IMR-90 (cell line): ENCODE measurements around the gene MET.

Experiments used
- BHLHE40 ChIP-seq: fragments of 150-350 bp; IDR thresholded peaks from 2 replicates; pipeline ENCODE4 v1.6.1; 2016; ENCODE audit warnings: mild to moderate bottlenecking, low read depth, low read length
- CTCF ChIP-seq: conservative IDR thresholded peaks from 2 replicates; pipeline ENCODE4 v1.5.1; 2012; ENCODE audit warnings: mild to moderate bottlenecking, low read depth, low read length, improper control_type of control experiment
- POLR2A ChIP-seq: IDR thresholded peaks from 2 replicates; pipeline ENCODE4 v1.6.1; 2012; ENCODE audit warnings: mild to moderate bottlenecking, low read depth, low read length
- RAD21 ChIP-seq: IDR thresholded peaks from 2 replicates; pipeline ENCODE4 v1.6.1; 2012; ENCODE audit warnings: low read length, improper control_type of control experiment
- RCOR1 ChIP-seq: IDR thresholded peaks from 2 replicates; pipeline ENCODE4 v1.6.1; 2012; ENCODE audit warnings: mild to moderate bottlenecking, low read length, improper control_type of control experiment; ENCODE audit not compliant: insufficient replicate concordance
- SMC3 ChIP-seq: fragments of 150-350 bp; IDR thresholded peaks from 2 replicates; pipeline ENCODE4 v1.6.1; 2016; ENCODE audit warnings: low read depth, mild to moderate bottlenecking, antibody characterized with exemption, low read length, moderate library complexity
- TF ChIP-seq, protein P1 (sequence below): fragments of 150-350 bp; IDR thresholded peaks from 2 replicates; pipeline ENCODE4 v1.6.1; 2016; ENCODE audit warnings: low read depth, mild to moderate bottlenecking, low read length, moderate library complexity, borderline replicate concordance

DNA sequence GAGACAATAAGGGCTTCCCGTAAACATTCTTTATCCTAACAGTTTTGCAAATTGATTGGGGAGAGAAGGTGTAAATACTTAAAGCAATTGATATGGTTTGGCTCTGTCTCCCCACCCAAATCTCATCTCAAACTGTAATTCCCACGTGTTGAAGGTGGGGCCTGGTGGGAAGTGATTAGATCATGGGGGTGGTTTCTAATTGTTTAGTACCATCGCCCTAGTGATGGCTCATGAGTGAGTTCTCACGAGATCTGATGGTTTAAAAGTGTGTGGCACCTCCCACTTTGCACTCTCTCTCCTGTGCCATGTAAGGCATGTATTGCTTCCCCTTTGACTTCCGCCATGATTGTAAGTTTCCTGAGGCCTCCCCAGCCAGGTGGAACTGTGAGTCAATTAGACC lies 168.3 kb downstream of the MET start:
- TF ChIP-seq CTCF (no peak), POLR2A (no peak), RAD21 (no peak), BHLHE40 (no peak), RCOR1 (no peak), SMC3 (no peak)
- TF ChIP-seq, protein P1, sequence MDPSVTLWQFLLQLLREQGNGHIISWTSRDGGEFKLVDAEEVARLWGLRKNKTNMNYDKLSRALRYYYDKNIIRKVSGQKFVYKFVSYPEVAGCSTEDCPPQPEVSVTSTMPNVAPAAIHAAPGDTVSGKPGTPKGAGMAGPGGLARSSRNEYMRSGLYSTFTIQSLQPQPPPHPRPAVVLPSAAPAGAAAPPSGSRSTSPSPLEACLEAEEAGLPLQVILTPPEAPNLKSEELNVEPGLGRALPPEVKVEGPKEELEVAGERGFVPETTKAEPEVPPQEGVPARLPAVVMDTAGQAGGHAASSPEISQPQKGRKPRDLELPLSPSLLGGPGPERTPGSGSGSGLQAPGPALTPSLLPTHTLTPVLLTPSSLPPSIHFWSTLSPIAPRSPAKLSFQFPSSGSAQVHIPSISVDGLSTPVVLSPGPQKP, result no peak
